Calu3 (cell line): Measurements from ENCODE around the gene PCSK5. TPM values are rescaled to one million over a fixed set of nuclear protein-coding genes. Genes with fewer than 3 reads are reported as not detected.

Experiments
- Bru-seq: library from RNA; stranded (reverse); fragments of 400-500 nt; gene quantifications from one replicate; lab custom pipeline; 2021; lab: Mats Ljungman, UMichigan
- BruChase-seq, 2 experiments: library from RNA; stranded (reverse); fragments of 400-500 nt; gene quantifications; one replicate each; lab custom pipeline; 2021; lab: Mats Ljungman, UMichigan
- BruUV-seq: library from RNA; stranded (reverse); fragments of 400-500 nt; replicated peaks from 2 replicates; lab custom pipeline; 2021; lab: Mats Ljungman, UMichigan
- CTCF ChIA-PET: fragments of 300-600 bp; sonication (Branson Sonifier 250); formaldehyde crosslinking; loops from one replicate; lab custom pipeline; 2022; ENCODE audit warnings: antibody characterized with exemption; lab: Charles Lee
- DNase-seq: peaks from one replicate; pipeline ENCODE4 v3.0.0; 2022
- H3K27ac Mint-ChIP-seq: one replicate; pipeline ENCODE4 v1.8.0; 2022; ENCODE audit warnings: mixed read lengths; ENCODE audit not compliant: unreplicated experiment
- H3K27me3 Mint-ChIP-seq: one replicate; pipeline ENCODE4 v1.8.0; 2022; ENCODE audit warnings: mixed read lengths; ENCODE audit not compliant: unreplicated experiment
- H3K36me3 Mint-ChIP-seq: one replicate; pipeline ENCODE4 v1.8.0; 2022; ENCODE audit warnings: mild to moderate bottlenecking, moderate library complexity, mixed read lengths; ENCODE audit not compliant: insufficient read depth, unreplicated experiment
- H3K4me1 Mint-ChIP-seq: one replicate; pipeline ENCODE4 v1.8.0; 2022; ENCODE audit warnings: mild to moderate bottlenecking, low read depth, mixed read lengths; ENCODE audit not compliant: unreplicated experiment
- H3K4me3 Mint-ChIP-seq: one replicate; pipeline ENCODE4 v1.8.0; 2022; ENCODE audit warnings: mild to moderate bottlenecking, low read depth, moderate library complexity, mixed read lengths; ENCODE audit not compliant: unreplicated experiment
- H3K9me3 Mint-ChIP-seq: one replicate; pipeline ENCODE4 v1.8.0; 2022; ENCODE audit warnings: low read depth, mixed read lengths; ENCODE audit not compliant: unreplicated experiment
- intact Hi-C: fragments of 100-400 bp; cut with micrococcal nuclease; formaldehyde crosslinking; loops from one replicate; pipeline ENCODE4 v1.10.0; 2022; ENCODE audit not compliant: unreplicated experiment
- long read RNA-seq: library from polyadenylated mRNA; stranded (forward); transcript quantifications from one replicate; pipeline ENCODE4 v2.0.0, GENCODE V29; 2022
- total RNA-seq: library from RNA; stranded (reverse); gene quantifications from 2 replicates; pipeline ENCODE4 v1.2.3, GENCODE V29; 2022
- TF ChIP-seq, protein P1 (sequence below): fragments of 200-600 bp; IDR thresholded peaks from one replicate; pipeline ENCODE4 v1.8.0; 2022; ENCODE audit warnings: antibody characterized with exemption; ENCODE audit not compliant: unreplicated experiment

The PCSK5 gene
- total RNA-seq (38.4 and 46.6 TPM in 2 replicates), Bru-seq, nascent RNA (percentile 90 among the genes with signal in this experiment), BruChase-seq, experiment 1, labeled RNA remaining after a 6-hour chase (percentile 62 among the genes with signal in this experiment), BruChase-seq, experiment 2, labeled RNA remaining after a 2-hour chase (percentile 60 among the genes with signal in this experiment)
- long read RNA-seq, full-length matches to known transcripts, result 9 of 133 reads
- long read RNA-seq, partial matches to known transcripts, result 111 of 133 reads
- long read RNA-seq, other reads (novel, unspliced or antisense), result 13 of 133 reads

DNA sequence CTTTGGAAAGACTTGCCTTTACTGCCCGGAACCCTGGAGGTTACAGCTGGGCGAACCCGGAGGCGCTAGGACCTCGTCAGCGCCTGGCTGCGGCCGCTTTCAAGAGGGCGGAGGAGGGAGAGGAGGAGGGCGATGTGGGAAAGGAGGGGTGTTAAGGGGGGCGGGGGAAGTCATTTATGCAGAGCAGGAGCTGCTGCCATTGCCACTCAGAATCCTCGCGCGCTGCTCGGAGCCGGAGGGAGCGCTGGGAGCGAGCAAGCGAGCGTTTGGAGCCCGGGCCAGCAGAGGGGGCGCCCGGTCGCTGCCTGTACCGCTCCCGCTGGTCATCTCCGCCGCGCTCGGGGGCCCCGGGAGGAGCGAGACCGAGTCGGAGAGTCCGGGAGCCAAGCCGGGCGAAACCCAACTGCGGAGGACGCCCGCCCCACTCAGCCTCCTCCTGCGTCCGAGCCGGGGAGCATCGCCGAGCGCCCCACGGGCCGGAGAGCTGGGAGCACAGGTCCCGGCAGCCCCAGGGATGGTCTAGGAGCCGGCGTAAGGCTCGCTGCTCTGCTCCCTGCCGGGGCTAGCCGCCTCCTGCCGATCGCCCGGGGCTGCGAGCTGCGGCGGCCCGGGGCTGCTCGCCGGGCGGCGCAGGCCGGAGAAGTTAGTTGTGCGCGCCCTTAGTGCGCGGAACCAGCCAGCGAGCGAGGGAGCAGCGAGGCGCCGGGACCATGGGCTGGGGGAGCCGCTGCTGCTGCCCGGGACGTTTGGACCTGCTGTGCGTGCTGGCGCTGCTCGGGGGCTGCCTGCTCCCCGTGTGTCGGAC, at the start of gene PCSK5:
Gene PCSK5 (plus strand): TSS at position 202 of the 805 bp plus-strand sequence. CDS start 509 bp downstream, at position 711.
- Mint-ChIP-seq H3K27me3 (no peaks in the 10 kb centered on the region), H3K4me3 (peak within 1 kb of the TSS; percentile 99), H3K4me1 (peaks cover 19% of the 10 kb centered on the region), H3K27ac (peak within 1 kb of the TSS; percentile 93), H3K9me3 (no peaks in the 10 kb centered on the region), H3K36me3 (peaks cover 43% of the 10 kb centered on the region)
- CTCF ChIA-PET, result interaction anchor here (0.8 to 1.5 kb wide), 5 partner anchors 20 to 103 kb away, joined by 3 to 4 read pairs (median 3); no protein-coding TSS in a partner anchor
- peak; percentile 88 for DNase-seq
- intact Hi-C loops, result loop anchor here (5.0 kb wide), 2 partner anchors 72 to 107 kb away; no protein-coding TSS in a partner anchor
- TF ChIP-seq, protein P1, sequence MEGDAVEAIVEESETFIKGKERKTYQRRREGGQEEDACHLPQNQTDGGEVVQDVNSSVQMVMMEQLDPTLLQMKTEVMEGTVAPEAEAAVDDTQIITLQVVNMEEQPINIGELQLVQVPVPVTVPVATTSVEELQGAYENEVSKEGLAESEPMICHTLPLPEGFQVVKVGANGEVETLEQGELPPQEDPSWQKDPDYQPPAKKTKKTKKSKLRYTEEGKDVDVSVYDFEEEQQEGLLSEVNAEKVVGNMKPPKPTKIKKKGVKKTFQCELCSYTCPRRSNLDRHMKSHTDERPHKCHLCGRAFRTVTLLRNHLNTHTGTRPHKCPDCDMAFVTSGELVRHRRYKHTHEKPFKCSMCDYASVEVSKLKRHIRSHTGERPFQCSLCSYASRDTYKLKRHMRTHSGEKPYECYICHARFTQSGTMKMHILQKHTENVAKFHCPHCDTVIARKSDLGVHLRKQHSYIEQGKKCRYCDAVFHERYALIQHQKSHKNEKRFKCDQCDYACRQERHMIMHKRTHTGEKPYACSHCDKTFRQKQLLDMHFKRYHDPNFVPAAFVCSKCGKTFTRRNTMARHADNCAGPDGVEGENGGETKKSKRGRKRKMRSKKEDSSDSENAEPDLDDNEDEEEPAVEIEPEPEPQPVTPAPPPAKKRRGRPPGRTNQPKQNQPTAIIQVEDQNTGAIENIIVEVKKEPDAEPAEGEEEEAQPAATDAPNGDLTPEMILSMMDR, result no peak
- BruUV-seq, result no TSS peak

DNA sequence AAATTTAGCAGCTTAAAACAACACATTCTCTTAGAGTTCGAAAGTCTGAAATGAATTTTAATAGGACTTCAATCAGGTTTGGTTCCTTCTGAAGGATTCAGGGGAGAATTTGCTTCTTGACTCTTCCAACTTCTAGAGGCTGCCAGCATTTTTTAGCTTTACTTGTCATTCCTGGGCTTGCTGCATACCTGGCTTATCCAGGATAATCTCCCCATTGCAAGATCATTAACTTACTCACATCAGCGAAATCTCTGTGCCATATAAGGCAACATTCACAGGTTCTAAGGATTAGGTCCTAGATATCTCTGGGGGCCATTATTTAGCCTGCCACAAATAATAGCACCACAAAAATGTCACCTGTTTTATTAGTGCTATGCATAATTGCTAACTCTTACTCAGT, 46.2 kb upstream of the PCSK5 start:
- no peak for DNase-seq
- Mint-ChIP-seq H3K27ac (no peak overlapping the region), H3K36me3 (no peaks in the 10 kb centered on the region), H3K27me3 (no peaks in the 10 kb centered on the region), H3K9me3 (no peaks in the 10 kb centered on the region), H3K4me1 (no peaks in the 10 kb centered on the region), H3K4me3 (no peak overlapping the region)
- intact Hi-C loops, result no loop called here
- CTCF ChIA-PET, result interaction anchor here (0.7 kb wide), 1 partner anchor 11 kb away, joined by 4 read pairs; no protein-coding TSS in a partner anchor
- TF ChIP-seq, protein P1, result no peak
- no TSS peak for BruUV-seq

DNA sequence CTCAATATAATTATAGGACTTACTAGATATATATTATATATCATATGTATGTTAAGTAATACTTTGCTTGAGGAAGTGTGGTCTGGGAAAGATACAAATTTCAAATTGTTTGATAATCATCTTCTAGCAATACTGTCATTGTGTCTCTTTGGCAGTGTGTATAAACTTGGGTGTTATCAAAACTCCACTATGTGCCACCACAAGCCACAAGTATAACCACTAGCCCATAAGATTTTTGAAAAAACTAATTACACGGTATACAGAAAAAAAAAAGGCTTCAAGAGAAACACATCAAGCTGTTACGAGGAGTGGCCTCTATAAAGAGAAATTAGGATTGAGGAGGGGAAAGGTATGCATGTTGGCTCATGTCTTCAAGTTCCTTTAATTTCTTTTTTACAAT, 44.7 kb upstream of the PCSK5 start:
- BruUV-seq, result no TSS peak
- H3K27me3 Mint-ChIP-seq, result no peaks in the 10 kb centered on the region
- no peaks in the 10 kb centered on the region for H3K4me1 Mint-ChIP-seq
- no peaks in the 10 kb centered on the region for H3K9me3 Mint-ChIP-seq
- no peaks in the 10 kb centered on the region for H3K36me3 Mint-ChIP-seq
- TF ChIP-seq, protein P1, result no peak
- intact Hi-C loops, result no loop called here
- DNase-seq, result no peak
- no peak overlapping the region for H3K27ac Mint-ChIP-seq
- CTCF ChIA-PET, result no interaction called here
- no peak overlapping the region for H3K4me3 Mint-ChIP-seq

DNA sequence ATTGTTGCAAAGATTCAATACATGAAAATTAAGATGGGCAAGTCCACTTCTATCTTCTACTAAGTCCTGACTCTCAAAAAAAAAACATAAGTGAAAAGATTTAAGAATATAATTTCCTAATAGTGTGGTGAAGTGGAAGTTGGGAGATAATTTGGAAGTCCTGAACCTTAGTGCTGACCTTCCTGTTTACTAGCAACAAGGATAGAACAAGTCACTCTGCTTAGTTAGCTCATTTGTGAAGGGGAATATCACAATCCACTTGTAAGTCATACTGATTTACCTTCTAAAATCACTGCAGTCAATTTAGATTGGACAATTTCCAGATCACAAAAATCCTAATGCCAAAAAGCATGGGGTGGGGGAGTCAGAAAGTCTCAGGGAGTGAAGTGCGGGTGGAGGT, 43.4 kb upstream of the PCSK5 start:
- CTCF ChIA-PET, result interaction anchor here (1.7 kb wide), 1 partner anchor 246 kb away, joined by 3 read pairs; no protein-coding TSS in a partner anchor
- BruUV-seq, result no TSS peak
- H3K4me1 Mint-ChIP-seq, result no peaks in the 10 kb centered on the region

More for the DNA sequence above, 43.4 kb upstream of the PCSK5 start:
- intact Hi-C loops, result no loop called here
- Mint-ChIP-seq H3K27ac (no peak overlapping the region), H3K4me3 (no peak overlapping the region), H3K36me3 (no peaks in the 10 kb centered on the region), H3K27me3 (no peaks in the 10 kb centered on the region), H3K9me3 (no peaks in the 10 kb centered on the region)
- TF ChIP-seq, protein P1, result no peak
- no peak for DNase-seq
